ENCODE data around the gene RIPOR3. TPM values are rescaled to one million over a fixed set of nuclear protein-coding genes. Genes with fewer than 3 reads are reported as not detected.
A peak's percentile ranks its signal among the peaks of the same experiment; 100 is the strongest.

RIPOR3 gene
- total and polyA plus RNA-seq, 9 of the 15 experiments (the other 6 are each of a cell fraction or from before 2014, with no cell fraction given): 3.3 to 62.7 (median 21.4) TPM

DNA sequence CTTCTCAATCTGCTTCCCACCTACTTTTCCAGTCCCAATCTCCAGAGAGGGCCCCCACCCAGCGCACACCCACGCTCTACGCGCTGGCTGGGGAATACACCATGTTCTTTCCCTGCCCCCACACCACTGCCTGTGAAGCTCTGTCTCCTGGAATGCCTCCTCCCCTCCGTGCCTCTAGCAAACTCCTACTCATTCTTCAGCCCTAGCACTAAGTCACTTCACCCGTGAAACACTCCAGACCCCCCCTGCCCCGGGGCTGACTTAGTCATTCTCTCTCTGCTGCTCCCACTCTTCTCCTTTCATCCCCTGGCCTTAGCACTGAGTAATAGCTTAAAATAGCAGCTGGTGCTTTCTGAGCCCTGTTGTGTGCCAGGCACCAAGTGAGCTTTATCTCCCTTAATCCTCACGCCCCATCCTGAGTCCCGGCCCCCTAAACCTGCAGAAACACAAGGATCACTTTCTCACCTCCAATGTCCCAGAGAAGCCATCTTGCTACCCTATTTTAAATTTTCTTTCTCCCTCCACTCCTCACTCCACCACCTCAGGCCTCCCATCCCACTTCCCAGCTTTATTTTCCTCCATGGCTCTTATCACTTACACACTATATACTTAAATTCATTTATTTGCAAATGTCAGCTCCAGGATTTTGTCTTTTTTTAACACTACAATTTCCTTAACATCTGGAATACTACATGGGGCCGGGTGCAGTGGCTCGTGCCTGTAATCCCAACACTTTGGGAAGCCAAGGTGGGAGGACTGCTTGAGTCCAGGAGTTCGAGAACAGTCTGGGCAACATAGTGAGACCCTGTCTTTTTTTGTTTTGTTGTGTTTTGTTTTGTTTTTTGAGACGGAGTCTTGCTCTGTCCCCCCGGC is 33.7 kb upstream of the RIPOR3 start (continued):
- TF ChIP-seq, protein P1, sequence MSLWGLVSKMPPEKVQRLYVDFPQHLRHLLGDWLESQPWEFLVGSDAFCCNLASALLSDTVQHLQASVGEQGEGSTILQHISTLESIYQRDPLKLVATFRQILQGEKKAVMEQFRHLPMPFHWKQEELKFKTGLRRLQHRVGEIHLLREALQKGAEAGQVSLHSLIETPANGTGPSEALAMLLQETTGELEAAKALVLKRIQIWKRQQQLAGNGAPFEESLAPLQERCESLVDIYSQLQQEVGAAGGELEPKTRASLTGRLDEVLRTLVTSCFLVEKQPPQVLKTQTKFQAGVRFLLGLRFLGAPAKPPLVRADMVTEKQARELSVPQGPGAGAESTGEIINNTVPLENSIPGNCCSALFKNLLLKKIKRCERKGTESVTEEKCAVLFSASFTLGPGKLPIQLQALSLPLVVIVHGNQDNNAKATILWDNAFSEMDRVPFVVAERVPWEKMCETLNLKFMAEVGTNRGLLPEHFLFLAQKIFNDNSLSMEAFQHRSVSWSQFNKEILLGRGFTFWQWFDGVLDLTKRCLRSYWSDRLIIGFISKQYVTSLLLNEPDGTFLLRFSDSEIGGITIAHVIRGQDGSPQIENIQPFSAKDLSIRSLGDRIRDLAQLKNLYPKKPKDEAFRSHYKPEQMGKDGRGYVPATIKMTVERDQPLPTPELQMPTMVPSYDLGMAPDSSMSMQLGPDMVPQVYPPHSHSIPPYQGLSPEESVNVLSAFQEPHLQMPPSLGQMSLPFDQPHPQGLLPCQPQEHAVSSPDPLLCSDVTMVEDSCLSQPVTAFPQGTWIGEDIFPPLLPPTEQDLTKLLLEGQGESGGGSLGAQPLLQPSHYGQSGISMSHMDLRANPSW (CRISPR knock-in tag; IDR thresholded peaks at IDR 0.05): no peak
- TF ChIP-seq HSF4 (CRISPR knock-in tag; IDR thresholded peaks at IDR 0.05; ENCODE audit: borderline replicate concordance): no peak
- peak in 1 of 2 experiments; percentile 17; a peak in 2 of 4 replicates for TF ChIP-seq RAD21 (CRISPR knock-in tag; conservative IDR thresholded peaks at IDR 0.05 in 1 of 2, IDR thresholded peaks at IDR 0.05 in 1 of 2)
- TF ChIP-seq RBM39 (optimal IDR thresholded peaks at IDR 0.05; ENCODE audit: low read depth, low read length): no peak
- no peak for TF ChIP-seq FOXA3 (CRISPR knock-in tag; conservative IDR thresholded peaks at IDR 0.05 in 1 of 2, IDR thresholded peaks at IDR 0.05 in 1 of 2)
- TF ChIP-seq NR2C1 (IDR thresholded peaks at IDR 0.05): no peak
- no peak for TF ChIP-seq NR2C1 (tag; IDR thresholded peaks at IDR 0.05)
- TF ChIP-seq ZNF589 (CRISPR knock-in tag; IDR thresholded peaks at IDR 0.05; ENCODE audit: low read depth): no peak
- TF ChIP-seq ZKSCAN3 (CRISPR knock-in tag; IDR thresholded peaks at IDR 0.05): no peak
- no peak for TF ChIP-seq SIRT6 (IDR thresholded peaks at IDR 0.05; ENCODE audit: low read depth, low read length)
- no peak for TF ChIP-seq HMGN3 (IDR thresholded peaks at IDR 0.05; ENCODE audit: borderline replicate concordance, extremely low read depth, insufficient read length, low read depth, low read length)
- peak; percentile 50; the same call in 1 of the 2 replicates for TF ChIP-seq ZNF24 (IDR thresholded peaks at IDR 0.05)
- no peak for TF ChIP-seq DIDO1 (tag; IDR thresholded peaks at IDR 0.05; ENCODE audit: low read depth)
- TF ChIP-seq ZKSCAN1 (IDR thresholded peaks at IDR 0.05; ENCODE audit: low read depth, low read length): no peak
- peak; percentile 86 for TF ChIP-seq JUND (IDR thresholded peaks at IDR 0.05; ENCODE audit: borderline replicate concordance, low read depth, low read length)
- TF ChIP-seq JUND (tag; IDR thresholded peaks at IDR 0.05; ENCODE audit: borderline replicate concordance, low read depth, low read length): peak; percentile 44; the same call in 1 of the 3 replicates
- peak; percentile 32; the same call in 1 of the 2 replicates for TF ChIP-seq SMARCC2 (IDR thresholded peaks at IDR 0.05; ENCODE audit: low read depth)
- TF ChIP-seq NR2F6 (CRISPR knock-in tag; IDR thresholded peaks at IDR 0.05): no peak
- no peak for TF ChIP-seq ARID2 (IDR thresholded peaks at IDR 0.05)
- TF ChIP-seq, protein P2, sequence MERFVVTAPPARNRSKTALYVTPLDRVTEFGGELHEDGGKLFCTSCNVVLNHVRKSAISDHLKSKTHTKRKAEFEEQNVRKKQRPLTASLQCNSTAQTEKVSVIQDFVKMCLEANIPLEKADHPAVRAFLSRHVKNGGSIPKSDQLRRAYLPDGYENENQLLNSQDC (CRISPR knock-in tag; IDR thresholded peaks at IDR 0.05): no peak
- no peak for TF ChIP-seq IFI16 (CRISPR knock-in tag; IDR thresholded peaks at IDR 0.05)
- TF ChIP-seq FUS (optimal IDR thresholded peaks at IDR 0.05; ENCODE audit: low read depth, low read length): no peak
- TF ChIP-seq ZNF830 (CRISPR knock-in tag; IDR thresholded peaks at IDR 0.05): no peak

Measured in K562 (cell line).